Activated CD4-positive, CD25-positive, alpha-beta regulatory T cell treated with anti-CD3 and anti-CD28 coated beads, Interleukin-2, amount 50 U/mL, for 16 hours (primary cell): ENCODE measurements around the gene CLIC2.

Source experiments
- DNase-seq: peaks from one replicate; pipeline ENCODE4 v3.0.0-alpha.2; 2020; ENCODE audit warnings: low read depth, low spot score

Gene CLIC2

GRCh38 chrX:155262970-155263754 lies 71.3 kb downstream of the CLIC2 start:
- no peak for DNase-seq

GRCh38 chrX:155259752-155260151 lies 74.7 kb downstream of the CLIC2 start:
- DNase-seq: no peak

- DNase-seq: no peak
These were observed 83.0 kb downstream of the CLIC2 start for GRCh38 chrX:155251391-155251790.

DNA sequence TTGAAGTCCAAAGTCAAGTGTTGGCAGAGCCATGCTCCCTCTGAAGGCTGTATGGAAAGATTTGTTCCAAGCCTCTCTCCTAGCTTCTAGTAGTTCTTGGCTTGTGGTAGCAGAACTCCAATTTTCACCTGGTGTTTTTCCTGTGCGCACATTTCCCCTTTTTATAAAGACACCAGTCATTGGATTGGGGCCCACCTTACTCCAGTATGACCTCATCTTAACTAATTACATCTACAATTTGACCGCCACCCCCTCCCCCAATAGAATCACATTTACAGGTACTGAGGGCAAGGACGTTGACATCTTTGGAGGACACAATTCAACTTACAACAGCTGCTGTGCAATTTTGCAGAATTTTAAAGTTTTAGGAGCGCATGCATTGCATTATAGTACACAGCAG lies 86.9 kb downstream of the CLIC2 start:
- no peak for DNase-seq

DNA sequence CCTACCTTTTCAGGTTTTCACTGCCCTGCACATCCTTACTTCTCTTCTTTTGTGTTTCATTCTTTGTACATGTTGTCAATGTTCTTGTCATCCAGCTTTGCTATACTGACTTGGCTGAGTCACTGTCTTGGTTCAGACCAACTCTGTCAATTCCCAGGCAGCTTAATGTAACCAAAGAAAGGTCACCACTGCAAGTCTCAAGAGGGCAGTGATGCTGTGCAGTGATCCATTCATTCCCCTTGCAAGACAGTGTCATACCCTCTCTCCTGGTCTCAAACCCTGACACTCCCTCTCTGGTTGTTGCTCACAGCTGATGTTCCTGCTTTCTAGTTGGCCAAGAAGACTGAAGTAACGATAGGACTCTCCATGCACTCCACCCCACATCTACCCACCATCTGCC lies 87.7 kb downstream of the CLIC2 start:
- no peak for DNase-seq

DNA sequence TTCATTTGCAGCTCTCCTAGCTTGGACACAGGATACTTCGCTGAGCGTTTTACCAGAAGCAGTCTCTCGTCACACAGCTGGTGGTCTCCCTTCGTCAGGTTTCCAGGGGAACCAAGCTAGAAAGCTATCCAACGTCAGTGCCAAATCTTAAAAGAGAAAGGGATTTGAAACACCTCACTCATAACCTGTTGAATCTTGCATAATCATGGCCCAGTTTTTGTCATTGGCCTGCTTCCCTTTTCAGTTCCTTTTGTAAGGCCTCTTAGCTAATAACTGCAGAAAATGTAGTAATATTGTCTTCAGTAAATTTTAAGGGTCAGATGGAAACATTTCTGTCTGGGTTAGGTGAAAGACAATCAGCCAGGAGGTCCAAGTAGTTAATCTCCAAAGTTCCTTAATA lies 92.1 kb downstream of the CLIC2 start:
- DNase-seq: no peak

- no peak for DNase-seq
These were observed 96.7 kb downstream of the CLIC2 start for GRCh38 chrX:155237719-155238118.

GRCh38 chrX:155235891-155236290 lies 98.5 kb downstream of the CLIC2 start:
- DNase-seq: no peak

DNA sequence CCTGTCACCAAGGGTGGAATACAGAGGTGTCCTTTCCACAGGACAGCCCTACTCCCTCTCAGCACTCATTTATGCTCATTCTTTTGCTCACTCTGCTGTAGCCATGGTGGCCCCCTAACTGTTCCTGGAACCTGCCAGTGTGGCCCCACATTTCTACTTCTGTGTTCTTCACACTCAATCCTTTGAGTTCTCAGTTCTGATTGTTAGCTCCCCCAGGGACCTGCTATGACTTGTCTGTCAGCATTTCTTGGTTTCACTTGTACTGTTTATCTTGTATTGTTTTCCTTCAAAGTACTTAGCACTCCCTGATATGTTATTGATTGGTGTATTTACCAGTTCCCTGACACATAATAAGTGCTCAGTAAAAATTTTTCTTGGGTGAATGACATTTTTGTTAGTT lies 103.3 kb downstream of the CLIC2 start:
- DNase-seq: no peak
